ENCODE data around the gene ABRAXAS1. TPM values are rescaled to one million over a fixed set of nuclear protein-coding genes. Genes with fewer than 3 reads are reported as not detected.
"Not testable (repeated sequence)": the region's sequence is repeated elsewhere in the genome, so short reads cannot be mapped to it uniquely, and the experiment has no call there.

ABRAXAS1 gene
- polyA plus RNA-seq (ENCODE audit: insufficient read length in 4 of 4), result 10 to 100 TPM; 24.5 to 29.9 (median 27.1) TPM

GRCh38 chr4:83484500-83485461 is at the start of gene ABRAXAS1:
ABRAXAS1 (minus strand) TSS chr4:83485100; CDS start chr4:83485072, 28 bp downstream.
- DNase-seq (ENCODE audit: low read depth in 4 of 4, low spot score in 3 of 4), result peak; percentile 81 to 89 (median 88)

- DNase-seq (ENCODE audit: low read depth in 4 of 4, low spot score in 3 of 4), result no peak
These were observed 42.8 kb upstream of the ABRAXAS1 start for GRCh38 chr4:83527671-83528070.

GRCh38 chr4:83522239-83522638 is 37.3 kb upstream of the ABRAXAS1 start:
- DNase-seq (ENCODE audit: low read depth in 4 of 4, low spot score in 3 of 4), result no peak

GRCh38 chr4:83516042-83516772 is 31.3 kb upstream of the ABRAXAS1 start:
- DNase-seq (ENCODE audit: low read depth in 4 of 4, low spot score in 3 of 4), result no peak

- no peak for DNase-seq (ENCODE audit: low read depth in 4 of 4, low spot score in 3 of 4)
These were observed 25.5 kb upstream of the ABRAXAS1 start for GRCh38 chr4:83510442-83510841.

GRCh38 chr4:83509156-83509585 is 24.3 kb upstream of the ABRAXAS1 start:
- not testable (repeated sequence) for DNase-seq (ENCODE audit: low read depth in 4 of 4, low spot score in 3 of 4)

GRCh38 chr4:83504996-83505395 is 20.1 kb upstream of the ABRAXAS1 start:
- DNase-seq (ENCODE audit: low read depth in 4 of 4, low spot score in 3 of 4), result no peak

GRCh38 chr4:83504503-83504902 is 19.6 kb upstream of the ABRAXAS1 start:
- DNase-seq (ENCODE audit: low read depth in 4 of 4, low spot score in 3 of 4), result no peak

GRCh38 chr4:83503974-83504373 is 19.1 kb upstream of the ABRAXAS1 start:
- no peak for DNase-seq (ENCODE audit: low read depth in 4 of 4, low spot score in 3 of 4)

- DNase-seq (ENCODE audit: low read depth in 4 of 4, low spot score in 3 of 4), result not testable (repeated sequence)
These were observed 16.8 kb upstream of the ABRAXAS1 start for GRCh38 chr4:83501671-83502070.

GRCh38 chr4:83498187-83498586 is 13.3 kb upstream of the ABRAXAS1 start:
- DNase-seq (ENCODE audit: low read depth in 4 of 4, low spot score in 3 of 4), result no peak

- not testable (repeated sequence) for DNase-seq (ENCODE audit: low read depth in 4 of 4, low spot score in 3 of 4)
These were observed 11.4 kb upstream of the ABRAXAS1 start for GRCh38 chr4:83496085-83496917.

GRCh38 chr4:83490876-83491450 is 6.1 kb upstream of the ABRAXAS1 start:
- DNase-seq (ENCODE audit: low read depth in 4 of 4, low spot score in 3 of 4), result no peak

GRCh38 chr4:83489711-83490326 is 4.9 kb upstream of the ABRAXAS1 start:
- no peak for DNase-seq (ENCODE audit: low read depth in 4 of 4, low spot score in 3 of 4)

- no peak for DNase-seq (ENCODE audit: low read depth in 4 of 4, low spot score in 3 of 4)
These were observed 1.7 kb upstream of the ABRAXAS1 start for GRCh38 chr4:83486457-83487129.

- DNase-seq (ENCODE audit: low read depth in 4 of 4, low spot score in 3 of 4), result no peak
These were observed 10.9 kb downstream of the ABRAXAS1 start for GRCh38 chr4:83473966-83474365.

GRCh38 chr4:83473423-83473822 is 11.5 kb downstream of the ABRAXAS1 start:
- no peak for DNase-seq (ENCODE audit: low read depth in 4 of 4, low spot score in 3 of 4)

GRCh38 chr4:83456184-83456501 is 28.8 kb downstream of the ABRAXAS1 start:
- DNase-seq (ENCODE audit: low read depth in 4 of 4, low spot score in 3 of 4), result no peak
